Tibial nerve (tissue), 4 donors: ENCODE measurements around the gene ITGB6. TPM values are rescaled to one million over a fixed set of nuclear protein-coding genes. Genes with fewer than 3 reads are reported as not detected.

Experiments
- DNase-seq, 2 donors: peaks; one replicate each; pipeline ENCODE4 v3.0.0-alpha.2; 2019; ENCODE audit warnings: low spot score in 2 of 2
- H3K27ac ChIP-seq, 4 donors: fragments of 200-600 bp; sonication (generic) in 3 of 4; one replicate each; pipeline ENCODE4 v1.5.1; 2017 to 2019; ENCODE audit warnings: mild to moderate bottlenecking in 1 of 4
- H3K27me3 ChIP-seq, 2 donors: fragments of 200-600 bp; sonication (generic) in 1 of 2; one replicate each; pipeline versions ENCODE4 v1.5.1 to v1.6.0; 2017 to 2019
- H3K36me3 ChIP-seq, 3 donors: fragments of 200-600 bp; sonication (generic); one replicate each; pipeline ENCODE4 v1.5.1; 2018 to 2019
- H3K4me1 ChIP-seq, 4 donors: fragments of 200-600 bp; sonication (generic) in 3 of 4; one replicate each; pipeline ENCODE4 v1.5.1; 2017 to 2019
- H3K4me3 ChIP-seq, 4 donors: fragments of 200-600 bp; sonication (generic) in 3 of 4; one replicate each; pipeline ENCODE4 v1.5.1; 2017 to 2019; ENCODE audit warnings: mild to moderate bottlenecking in 1 of 4, moderate library complexity in 1 of 4
- H3K9me3 ChIP-seq, 4 donors: fragments of 200-600 bp; sonication (generic) in 3 of 4; one replicate each; pipeline ENCODE4 v1.5.1; 2017 to 2019
- CTCF ChIP-seq, 5 experiments: fragments of 200-600 bp in 3 of 5; fragments of 450-650 bp in 2 of 5; sonication (generic) in 3 of 5; IDR thresholded peaks; one replicate each; pipeline ENCODE4 v1.5.1; 2016 to 2019; ENCODE audit warnings: antibody characterized with exemption in 5 of 5, mild to moderate bottlenecking in 3 of 5, moderate library complexity in 2 of 5
- EP300 ChIP-seq, 2 donors: sonication (generic); formaldehyde crosslinking; IDR thresholded peaks; one replicate each; pipeline ENCODE4 v1.6.1; 2017; ENCODE audit warnings: antibody characterized with exemption in 2 of 2, mild to moderate bottlenecking in 1 of 2
- POLR2A ChIP-seq, 2 donors: fragments of 450-650 bp; IDR thresholded peaks; one replicate each; pipeline ENCODE4 v1.6.1; 2017; ENCODE audit warnings: antibody characterized with exemption in 2 of 2, mild to moderate bottlenecking in 2 of 2, moderate library complexity in 2 of 2
- whole genome bisulfite sequencing, 2 donors: methylation state at CpG; one replicate each; pipeline ENCODE4 v1.1.5; 2018; 5-methylcytosine and 5-hydroxymethylcytosine counted together
- total RNA-seq, 4 donors: library from RNA; depleted of rRNA; stranded (reverse); fragments of >200 nt; gene quantifications; one replicate each; pipeline ENCODE4 v1.1.0, GENCODE V29; 2016

Gene ITGB6
- total RNA-seq, 4 donors from 2014 or later = not detected

GRCh38 chr2:160180172-160180571, 19.9 kb downstream of the ITGB6 start:
- no peaks in the 10 kb centered on the region for H3K27me3 ChIP-seq
- no peak overlapping the region for H3K27ac ChIP-seq
- no peaks in the 10 kb centered on the region for H3K36me3 ChIP-seq
- no peak for DNase-seq
- no peak overlapping the region for H3K4me3 ChIP-seq
- H3K4me1 ChIP-seq = no peaks in the 10 kb centered on the region
- TF ChIP-seq CTCF (IDR thresholded peaks at IDR 0.05) (no peak), EP300 (IDR thresholded peaks at IDR 0.05) (no peak)
- no peaks in the 10 kb centered on the region for H3K9me3 ChIP-seq

GRCh38 chr2:160175169-160176134, 24.6 kb downstream of the ITGB6 start:
- DNase-seq = no peak
- 71 to 83% methylated on average over 8 of the region's 8 CpGs for WGBS, 2 donors

GRCh38 chr2:160174322-160174721, 25.8 kb downstream of the ITGB6 start:
- H3K9me3 ChIP-seq = no peaks in the 10 kb centered on the region
- DNase-seq = no peak
- H3K4me1 ChIP-seq = no peaks in the 10 kb centered on the region
- H3K36me3 ChIP-seq = no peaks in the 10 kb centered on the region
- H3K4me3 ChIP-seq = no peak overlapping the region
- no peaks in the 10 kb centered on the region for H3K27me3 ChIP-seq
- TF ChIP-seq CTCF (IDR thresholded peaks at IDR 0.05) (no peak), POLR2A (IDR thresholded peaks at IDR 0.05) (no peak), EP300 (IDR thresholded peaks at IDR 0.05) (no peak)
- no peak overlapping the region for H3K27ac ChIP-seq
- WGBS, 2 donors = 95 to 100% methylated on average over 3 of the region's 3 CpGs

More at GRCh38 chr2:160175169-160176134, 24.6 kb downstream of the ITGB6 start:
- Histone ChIP-seq H3K36me3 (no peaks in the 10 kb centered on the region), H3K27ac (no peak overlapping the region), H3K4me3 (no peak overlapping the region), H3K27me3 (no peaks in the 10 kb centered on the region), H3K4me1 (no peaks in the 10 kb centered on the region), H3K9me3 (no peaks in the 10 kb centered on the region)
- TF ChIP-seq POLR2A (IDR thresholded peaks at IDR 0.05) (no peak), EP300 (IDR thresholded peaks at IDR 0.05) (no peak), CTCF (IDR thresholded peaks at IDR 0.05) (no peak)

- no peak overlapping the region for H3K4me3 ChIP-seq
- H3K27me3 ChIP-seq = no peaks in the 10 kb centered on the region
- no peak overlapping the region for H3K27ac ChIP-seq
- no peaks in the 10 kb centered on the region for H3K36me3 ChIP-seq
- TF ChIP-seq EP300 (IDR thresholded peaks at IDR 0.05) (no peak), POLR2A (IDR thresholded peaks at IDR 0.05) (no peak), CTCF (IDR thresholded peaks at IDR 0.05) (no peak)
- no peak for DNase-seq
- no peaks in the 10 kb centered on the region for H3K4me1 ChIP-seq
- no peaks in the 10 kb centered on the region for H3K9me3 ChIP-seq
Measured at GRCh38 chr2:160169988-160170387, 30.1 kb downstream of the ITGB6 start.

GRCh38 chr2:160169471-160169870, 30.6 kb downstream of the ITGB6 start:
- WGBS, 2 donors = 72 to 73% methylated on average over 3 of the region's 3 CpGs
- no peak for DNase-seq
- Histone ChIP-seq H3K27me3 (no peaks in the 10 kb centered on the region), H3K9me3 (no peaks in the 10 kb centered on the region), H3K27ac (no peak overlapping the region), H3K4me1 (no peaks in the 10 kb centered on the region), H3K36me3 (no peaks in the 10 kb centered on the region), H3K4me3 (no peak overlapping the region)
- no peak for TF ChIP-seq EP300 (IDR thresholded peaks at IDR 0.05)
- TF ChIP-seq POLR2A (IDR thresholded peaks at IDR 0.05) = no peak
- no peak for TF ChIP-seq CTCF (IDR thresholded peaks at IDR 0.05)
